Measurements from ENCODE around the gene MLLT10. TPM values are rescaled to one million over a fixed set of nuclear protein-coding genes. Genes with fewer than 3 reads are reported as not detected.
A peak's percentile ranks its signal among the peaks of the same experiment; 100 is the strongest.

MLLT10 gene
- total RNA-seq, 1 experiment from 2014 or later: 48.4 TPM

- POLR2A ChIA-PET (ENCODE audit: unreplicated experiment): interaction anchor here (0.5 to 0.9 kb wide), 3 partner anchors 9 to 319 kb away, joined by 3 to 11 read pairs (median 5); no protein-coding TSS in a partner anchor
- intact Hi-C loops (cut with micrococcal nuclease; ENCODE audit: unreplicated experiment): no loop called here
- Histone ChIP-seq H3K4me3 (no peak overlapping the region), H3K4me1 (replicated peaks; ENCODE audit: insufficient read depth) (peaks cover 14% of the 10 kb centered on the region), H3K27ac (no peak overlapping the region), H3F3A (ENCODE audit: insufficient read depth, low read depth) (peaks cover 19% of the 10 kb centered on the region; the same call in 1 of the 2 replicates), H3K9me2 (ENCODE audit: insufficient read depth) (no peaks in the 10 kb centered on the region), H4K20me1 (ENCODE audit: insufficient read depth) (peaks cover 12% of the 10 kb centered on the region), H2AFZ (no peak overlapping the region), H3K79me2 (ENCODE audit: low read depth) (no peaks in the 10 kb centered on the region), H3K36me3 (ENCODE audit: low read depth) (no peaks in the 10 kb centered on the region), H3K4me2 (no peak overlapping the region; the same call in 1 of the 2 replicates), H3K27me3 (ENCODE audit: insufficient read depth, low read depth) (no peaks in the 10 kb centered on the region), H3K9me3 (ENCODE audit: insufficient read depth, low read depth) (no peaks in the 10 kb centered on the region)
- DNase-seq: no peak
- no TSS peak for BruUV-seq (replicated peaks)
- no peak for TF ChIP-seq CTCF (conservative IDR thresholded peaks at IDR 0.05)
- TF ChIP-seq EZH2 (IDR thresholded peaks at IDR 0.05; ENCODE audit: low read depth): no peak
- CTCF ChIA-PET: interaction anchor here (0.6 to 0.9 kb wide), 2 partner anchors 20 to 229 kb away, joined by 3 to 10 read pairs; no protein-coding TSS in a partner anchor
Measured at GRCh38 chr10:21724020-21724589, 190.1 kb downstream of the MLLT10 start.

- H3K36me3 ChIP-seq (ENCODE audit: low read depth): no peaks in the 10 kb centered on the region
- DNase-seq: peak; percentile 87
- intact Hi-C loops (cut with micrococcal nuclease; ENCODE audit: unreplicated experiment): no loop called here
- TF ChIP-seq EZH2 (IDR thresholded peaks at IDR 0.05; ENCODE audit: low read depth): no peak
- no peak for TF ChIP-seq CTCF (conservative IDR thresholded peaks at IDR 0.05)
- H3K4me1 ChIP-seq (replicated peaks; ENCODE audit: insufficient read depth): peaks cover 14% of the 10 kb centered on the region
- H3K79me2 ChIP-seq (ENCODE audit: low read depth): no peaks in the 10 kb centered on the region
- no TSS peak for BruUV-seq (replicated peaks)
- H4K20me1 ChIP-seq (ENCODE audit: insufficient read depth): peaks cover 12% of the 10 kb centered on the region
- no peaks in the 10 kb centered on the region for H3K27me3 ChIP-seq (ENCODE audit: insufficient read depth, low read depth)
- no peak overlapping the region for H2AFZ ChIP-seq
- no peaks in the 10 kb centered on the region for H3K9me3 ChIP-seq (ENCODE audit: insufficient read depth, low read depth)
- ChIA-PET CTCF (interaction anchor here (0.6 to 0.9 kb wide), 3 partner anchors 20 to 845 kb away, joined by 3 to 13 read pairs (median 10); no protein-coding TSS in a partner anchor), POLR2A (ENCODE audit: unreplicated experiment) (interaction anchor here (0.5 to 0.9 kb wide), 3 partner anchors 10 to 319 kb away, joined by 3 to 11 read pairs (median 5); no protein-coding TSS in a partner anchor)
- H3K9me2 ChIP-seq (ENCODE audit: insufficient read depth): no peaks in the 10 kb centered on the region
- no peak overlapping the region for H3K4me3 ChIP-seq
- H3K4me2 ChIP-seq: peak overlapping the region; percentile 20; the same call in 1 of the 2 replicates
- H3F3A ChIP-seq (ENCODE audit: insufficient read depth, low read depth): peaks cover 19% of the 10 kb centered on the region; the same call in 1 of the 2 replicates
- no peak overlapping the region for H3K27ac ChIP-seq
Measured at GRCh38 chr10:21724687-21725367, 190.8 kb downstream of the MLLT10 start.

- H3K9me2 ChIP-seq (ENCODE audit: insufficient read depth): no peaks in the 10 kb centered on the region
- H2AFZ ChIP-seq: no peak overlapping the region
- H3K36me3 ChIP-seq (ENCODE audit: low read depth): no peaks in the 10 kb centered on the region
- no peak for TF ChIP-seq EZH2 (IDR thresholded peaks at IDR 0.05; ENCODE audit: low read depth)
- no peak for TF ChIP-seq CTCF (conservative IDR thresholded peaks at IDR 0.05)
- BruUV-seq (replicated peaks): no TSS peak
- no peak overlapping the region for H3K4me3 ChIP-seq
- H4K20me1 ChIP-seq (ENCODE audit: insufficient read depth): peaks cover 12% of the 10 kb centered on the region
- no peak overlapping the region for H3K27ac ChIP-seq
- ChIA-PET CTCF (no interaction called here), POLR2A (ENCODE audit: unreplicated experiment) (no interaction called here)
- H3K4me1 ChIP-seq (replicated peaks; ENCODE audit: insufficient read depth): peaks cover 14% of the 10 kb centered on the region
- H3K9me3 ChIP-seq (ENCODE audit: insufficient read depth, low read depth): no peaks in the 10 kb centered on the region
- intact Hi-C loops (cut with micrococcal nuclease; ENCODE audit: unreplicated experiment): no loop called here
- no peaks in the 10 kb centered on the region for H3K79me2 ChIP-seq (ENCODE audit: low read depth)
- no peak for DNase-seq
- no peak overlapping the region for H3K4me2 ChIP-seq
- H3F3A ChIP-seq (ENCODE audit: insufficient read depth, low read depth): peaks cover 19% of the 10 kb centered on the region; the same call in 1 of the 2 replicates
- no peaks in the 10 kb centered on the region for H3K27me3 ChIP-seq (ENCODE audit: insufficient read depth, low read depth)
Measured at GRCh38 chr10:21726601-21727225, 192.7 kb downstream of the MLLT10 start.

Data from PC-9 (cell line).